AG04450 (cell line): ENCODE measurements around the gene OGDH. TPM values are rescaled to one million over a fixed set of nuclear protein-coding genes. Genes with fewer than 3 reads are reported as not detected.

ENCODE experiments used
- CTCF ChIA-PET: fragments of 300-600, 350-600 bp; formaldehyde crosslinking; extraction: SDS; loops from one replicate; lab custom pipeline; 2022; ENCODE audit warnings: antibody characterized with exemption, inconsistent platforms; lab: Charles Lee
- POLR2A ChIA-PET: fragments of 350-600 bp; formaldehyde crosslinking; extraction: SDS; loops from one replicate; lab custom pipeline; 2021; ENCODE audit warnings: antibody characterized with exemption, inconsistent platforms; lab: Yijun Ruan, JAX
- DNase-seq: peaks from one replicate; pipeline ENCODE4 v3.0.0-alpha.2; 2011; ENCODE audit warnings: low read depth, low spot score
- H3K27ac ChIP-seq: one replicate; pipeline ENCODE4 v1.5.1; 2012; ENCODE audit warnings: low read depth, low read length, control low read depth
- H3K27me3 ChIP-seq: one replicate; pipeline ENCODE4 v1.6.0; 2012; ENCODE audit warnings: low read length; ENCODE audit not compliant: control insufficient read depth, insufficient read depth
- H3K4me3 ChIP-seq: 2 replicates; pipeline ENCODE4 v1.5.1; 2011; ENCODE audit warnings: mild to moderate bottlenecking, low read depth, low read length, control low read depth
- H3K9me3 ChIP-seq: 2 replicates; pipeline ENCODE4 v1.5.1; 2012; ENCODE audit warnings: low read length; ENCODE audit not compliant: control insufficient read depth, insufficient read depth
- CTCF ChIP-seq: IDR thresholded peaks from 2 replicates; pipeline ENCODE4 v1.5.1; 2011; ENCODE audit warnings: low read depth, low read length, control low read depth, inconsistent platforms
- polyA plus RNA-seq: library from polyadenylated mRNA; depleted of rRNA; stranded (reverse); fragments of >200 nt; gene quantifications from 2 replicates; pipeline ENCODE4 v1.2.3, GENCODE V29; 2011

Gene OGDH
- polyA plus RNA-seq, 1 experiment = 35.8 TPM

- TF ChIP-seq CTCF = no peak
- Histone ChIP-seq H3K4me3 (no peak overlapping the region), H3K9me3 (no peaks in the 10 kb centered on the region; the same call in 1 of the 2 replicates), H3K27me3 (no peaks in the 10 kb centered on the region), H3K27ac (no peak overlapping the region)
- ChIA-PET POLR2A (no interaction called here), CTCF (interaction anchor here (1.3 kb wide), 1 partner anchor 38 kb away, joined by 3 read pairs; no protein-coding TSS in a partner anchor)
- DNase-seq = no peak
Measured at GRCh38 chr7:44752822-44753221, 146.4 kb downstream of the OGDH start.

GRCh38 chr7:44754802-44755697 is 148.6 kb downstream of the OGDH start:
- no peaks in the 10 kb centered on the region for H3K9me3 ChIP-seq
- DNase-seq = no peak
- CTCF ChIA-PET = no interaction called here
- H3K27ac ChIP-seq = no peak overlapping the region
- POLR2A ChIA-PET = interaction anchor here (0.6 kb wide), 1 partner anchor 28 kb away, joined by 3 read pairs; no protein-coding TSS in a partner anchor
- TF ChIP-seq CTCF = no peak
- no peaks in the 10 kb centered on the region for H3K27me3 ChIP-seq
- H3K4me3 ChIP-seq = no peak overlapping the region

- no peak for DNase-seq
- no peak for TF ChIP-seq CTCF
- Histone ChIP-seq H3K27me3 (no peaks in the 10 kb centered on the region), H3K27ac (no peak overlapping the region), H3K9me3 (no peaks in the 10 kb centered on the region; the same call in 1 of the 2 replicates), H3K4me3 (no peak overlapping the region)
- CTCF ChIA-PET = no interaction called here
- POLR2A ChIA-PET = no interaction called here
Measured at GRCh38 chr7:44755698-44756627, 149.5 kb downstream of the OGDH start.

- no peak for TF ChIP-seq CTCF
- no peaks in the 10 kb centered on the region; the same call in 1 of the 2 replicates for H3K9me3 ChIP-seq
- H3K27ac ChIP-seq = no peak overlapping the region
- no peak for DNase-seq
- CTCF ChIA-PET = no interaction called here
- no peak overlapping the region for H3K4me3 ChIP-seq
- POLR2A ChIA-PET = no interaction called here
- H3K27me3 ChIP-seq = no peaks in the 10 kb centered on the region
Measured at GRCh38 chr7:44756904-44757303, 150.5 kb downstream of the OGDH start.
